ENCODE data around the gene ATG14. TPM values are rescaled to one million over a fixed set of nuclear protein-coding genes. Genes with fewer than 3 reads are reported as not detected.
"Not testable (repeated sequence)": the region's sequence is repeated elsewhere in the genome, so short reads cannot be mapped to it uniquely, and the experiment has no call there.

The ATG14 gene
- polyA plus RNA-seq, 4 donors: 19.4 to 23.0 (median 20.8) TPM

DNA sequence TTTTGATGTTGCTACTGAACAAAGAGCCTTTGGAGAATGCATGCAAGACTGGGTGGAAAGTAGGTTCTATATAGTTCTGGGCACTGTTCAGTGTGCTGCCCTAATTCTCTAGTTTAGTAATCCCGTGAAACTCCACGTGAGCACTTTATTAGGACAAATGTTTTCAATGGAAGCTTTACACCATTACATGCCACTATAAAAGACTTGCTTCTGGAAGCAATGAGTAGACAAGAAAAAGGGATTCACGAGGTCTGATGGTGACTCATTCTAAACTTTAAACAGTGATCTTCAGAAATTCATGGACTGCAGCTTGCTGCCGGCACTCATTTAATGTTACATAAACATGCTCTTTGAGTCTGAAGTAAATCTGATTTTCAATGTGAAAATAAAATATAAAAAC lies 22.3 kb downstream of the ATG14 start:
- no peak for DNase-seq (ENCODE audit: low read depth in 4 of 4, low spot score in 3 of 4)

DNA sequence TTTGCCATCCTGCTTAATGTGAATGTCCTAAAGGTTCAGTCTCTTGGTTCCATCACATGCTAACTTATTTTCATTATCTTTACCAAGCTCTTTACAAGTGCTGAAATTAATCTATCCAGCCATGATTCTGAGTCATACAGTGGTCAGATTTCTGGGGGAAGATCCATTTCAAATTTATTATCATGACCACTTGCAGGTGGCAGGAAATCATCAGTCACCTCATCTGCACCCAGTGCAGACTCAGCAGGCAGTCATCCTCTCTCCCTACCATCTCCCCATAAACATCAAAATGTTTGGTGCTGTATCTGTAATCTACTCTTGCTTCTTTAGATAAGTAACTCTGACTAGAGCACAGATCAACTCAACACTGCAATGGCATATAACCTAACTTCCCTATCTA lies 23.5 kb downstream of the ATG14 start:
- DNase-seq (ENCODE audit: low read depth in 4 of 4, low spot score in 3 of 4): no peak

DNA sequence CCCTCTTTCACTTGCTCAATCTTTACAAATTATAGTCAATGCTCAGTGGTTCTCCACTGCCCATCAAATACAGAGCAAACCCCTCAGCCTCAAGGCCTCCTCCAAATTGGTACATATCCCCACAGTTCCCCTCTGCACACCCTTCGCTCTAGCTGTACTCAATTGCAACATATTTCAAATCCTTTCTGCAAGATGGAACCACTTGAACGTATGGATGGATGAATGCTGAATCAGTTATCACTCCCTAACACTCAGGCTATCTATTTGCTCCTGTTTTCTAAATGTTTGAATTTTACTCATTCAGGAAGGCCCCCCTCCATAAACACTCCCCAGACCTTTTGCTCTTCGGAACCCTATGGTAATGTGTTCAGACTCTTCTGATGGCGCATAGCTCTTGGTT lies 24.5 kb downstream of the ATG14 start:
- DNase-seq (ENCODE audit: low read depth in 4 of 4, low spot score in 3 of 4): no peak

DNA sequence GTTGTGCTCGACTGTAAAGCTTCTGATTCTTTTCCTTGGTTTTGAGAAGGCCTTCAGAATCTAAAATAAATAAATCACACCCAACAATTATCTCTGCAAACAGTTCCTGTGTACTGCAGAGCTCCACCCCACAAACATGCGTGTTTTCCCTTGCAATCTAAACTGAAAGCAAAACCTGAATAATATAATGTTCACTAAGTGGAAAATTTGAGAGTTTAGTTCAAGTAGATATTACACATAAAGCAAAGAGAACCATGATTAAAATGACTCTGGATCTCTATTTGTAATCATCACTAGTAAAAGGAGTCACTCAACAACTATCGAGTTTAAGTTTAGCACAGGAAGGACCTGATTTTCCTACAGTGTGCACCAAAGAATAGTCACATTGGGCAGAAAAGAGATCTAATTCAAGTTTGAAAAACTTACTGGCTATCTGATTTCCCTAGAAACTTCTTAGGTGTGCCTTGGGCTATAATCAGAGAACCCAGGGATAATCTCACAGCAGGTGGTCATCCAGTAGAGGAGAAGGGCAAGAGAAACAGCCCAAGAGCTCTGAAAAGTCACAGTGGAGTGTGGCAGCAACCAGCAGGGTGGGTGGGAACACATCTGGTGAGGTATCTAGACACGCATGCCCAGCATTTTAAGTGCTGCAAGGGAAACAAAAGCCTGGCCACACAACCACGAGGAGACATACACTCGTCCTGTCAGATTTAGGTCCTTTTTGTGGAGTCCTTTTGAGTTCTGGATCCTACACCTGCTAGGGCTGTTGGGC lies 25.4 kb downstream of the ATG14 start:
- no peak for DNase-seq (ENCODE audit: low read depth in 4 of 4, low spot score in 3 of 4)

DNA sequence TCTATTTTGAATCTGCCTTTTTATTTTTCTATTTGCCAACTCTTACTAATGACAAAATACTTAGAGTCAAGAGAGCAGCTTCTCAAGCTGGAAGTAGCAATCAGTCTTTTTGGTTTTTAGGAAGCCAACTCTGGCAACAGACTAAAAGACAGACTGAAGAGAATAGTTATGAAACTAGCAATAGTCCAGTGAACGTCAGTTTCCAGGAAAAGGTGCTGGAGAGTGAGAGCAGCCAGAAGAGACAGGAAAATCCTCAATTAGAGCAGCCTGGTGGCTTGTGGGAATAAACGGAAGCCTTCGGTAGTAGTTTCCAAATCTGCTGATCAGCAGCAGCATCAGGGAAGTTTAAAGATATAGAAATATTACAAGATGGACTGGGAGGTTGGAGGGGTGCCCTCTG lies 27.1 kb downstream of the ATG14 start:
- no peak for DNase-seq (ENCODE audit: low read depth in 4 of 4, low spot score in 3 of 4)

DNA sequence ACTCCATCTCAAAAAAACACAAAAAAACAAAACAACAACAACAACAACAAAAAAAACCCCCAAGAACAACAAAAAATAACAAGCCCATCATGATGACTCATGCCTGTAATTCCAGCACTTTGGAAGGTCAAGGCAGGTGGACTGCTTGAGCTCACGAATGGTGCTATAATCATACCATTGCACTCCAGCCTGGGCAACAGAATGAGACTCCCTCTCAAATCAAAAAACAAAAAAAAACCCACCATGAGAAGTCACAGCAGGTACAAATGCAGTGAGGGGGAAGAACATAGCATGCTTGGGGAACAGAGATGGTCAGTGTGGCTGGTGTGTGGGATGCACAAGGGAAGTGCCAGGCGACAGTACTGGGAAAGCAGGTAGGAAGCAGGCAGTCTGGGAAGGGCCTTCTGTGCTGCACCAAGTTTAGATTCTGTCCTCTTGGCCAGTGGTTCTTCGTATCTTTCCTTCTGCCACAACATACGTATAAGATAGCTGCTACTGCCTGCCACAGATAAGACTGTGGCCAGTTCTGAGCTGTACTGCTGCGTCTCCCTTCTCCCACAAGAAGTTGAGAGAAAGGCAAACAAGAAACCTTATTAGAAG lies 28.0 kb downstream of the ATG14 start:
- DNase-seq (ENCODE audit: low read depth in 4 of 4, low spot score in 3 of 4): no peak

DNA sequence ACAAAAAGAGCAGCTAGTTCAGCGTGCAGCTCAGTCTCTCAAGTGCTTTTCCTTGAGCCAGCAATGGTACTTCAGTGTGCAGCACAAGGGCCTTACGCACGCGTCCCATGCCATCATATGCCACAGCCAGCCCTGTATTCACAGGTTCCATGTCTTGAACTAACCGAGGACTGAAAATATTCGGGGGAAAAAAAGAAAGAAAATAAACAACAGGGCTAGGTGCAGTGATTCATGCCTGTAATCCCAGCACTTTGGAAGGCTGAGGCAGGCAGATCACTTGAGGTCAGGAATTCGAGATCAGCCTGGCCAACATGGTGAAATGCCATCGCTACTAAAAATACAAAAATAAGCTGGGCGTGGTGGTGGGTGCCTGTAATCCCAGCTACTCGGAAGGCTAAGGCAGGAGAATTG lies 28.6 kb downstream of the ATG14 start:
- not testable (repeated sequence) for DNase-seq (ENCODE audit: low read depth in 4 of 4, low spot score in 3 of 4)

DNA sequence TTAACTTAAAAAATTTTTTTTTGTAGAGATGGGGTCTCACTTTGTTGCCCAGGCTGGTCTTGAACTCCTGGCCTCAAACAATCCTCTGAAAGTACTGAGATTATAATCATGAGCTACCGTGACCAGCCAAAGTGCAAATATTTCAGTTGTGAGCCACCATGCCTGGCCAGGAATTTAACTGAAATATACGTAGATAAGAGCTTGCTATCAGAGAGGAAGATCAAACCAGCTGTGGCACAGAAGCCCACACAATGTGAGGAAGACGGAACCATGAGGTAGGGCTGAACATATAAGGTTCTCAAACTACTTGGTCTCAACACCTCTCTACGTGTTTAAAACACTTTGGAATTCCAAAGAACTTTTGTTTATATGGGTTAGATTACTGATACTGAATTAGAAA lies 29.1 kb downstream of the ATG14 start:
- no peak for DNase-seq (ENCODE audit: low read depth in 4 of 4, low spot score in 3 of 4)

DNA sequence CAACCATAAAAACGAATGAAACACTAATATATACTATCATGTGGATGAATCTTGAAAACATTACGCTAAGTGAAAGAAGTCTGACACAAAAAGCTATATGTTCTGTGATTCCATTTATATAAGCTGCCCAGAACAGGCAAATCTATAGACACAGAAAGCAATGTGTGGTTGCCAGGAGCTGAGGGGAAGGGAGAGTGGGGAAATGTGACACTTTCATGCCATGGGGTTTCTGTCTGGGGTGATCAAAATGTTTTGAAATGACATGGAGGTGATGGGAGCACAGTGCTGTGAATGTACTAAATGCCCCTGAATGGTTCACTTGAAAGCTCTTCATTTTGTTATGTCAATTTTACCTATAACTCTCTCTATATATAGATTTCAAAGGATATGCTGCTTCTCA lies 30.1 kb downstream of the ATG14 start:
- DNase-seq (ENCODE audit: low read depth in 4 of 4, low spot score in 3 of 4): no peak

DNA sequence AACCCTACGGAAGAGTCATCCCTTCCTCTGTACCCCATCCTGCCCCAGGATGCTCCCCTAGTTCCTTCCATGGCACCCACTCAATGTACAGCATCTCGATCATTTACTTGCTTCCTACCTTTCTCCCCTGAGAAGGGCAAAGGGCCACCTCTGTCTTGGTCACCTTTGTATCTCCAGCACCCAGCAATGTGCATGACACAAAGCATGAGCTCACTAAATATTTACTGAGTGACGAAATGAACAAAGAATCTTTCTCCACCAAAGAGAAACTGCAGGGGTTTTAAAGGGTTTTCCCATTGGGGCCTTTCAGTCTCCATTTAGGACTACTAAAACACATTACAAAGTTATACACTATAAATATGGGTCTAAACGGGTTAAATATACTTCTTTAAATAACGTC lies 30.6 kb downstream of the ATG14 start:
- no peak for DNase-seq (ENCODE audit: low read depth in 4 of 4, low spot score in 3 of 4)

DNA sequence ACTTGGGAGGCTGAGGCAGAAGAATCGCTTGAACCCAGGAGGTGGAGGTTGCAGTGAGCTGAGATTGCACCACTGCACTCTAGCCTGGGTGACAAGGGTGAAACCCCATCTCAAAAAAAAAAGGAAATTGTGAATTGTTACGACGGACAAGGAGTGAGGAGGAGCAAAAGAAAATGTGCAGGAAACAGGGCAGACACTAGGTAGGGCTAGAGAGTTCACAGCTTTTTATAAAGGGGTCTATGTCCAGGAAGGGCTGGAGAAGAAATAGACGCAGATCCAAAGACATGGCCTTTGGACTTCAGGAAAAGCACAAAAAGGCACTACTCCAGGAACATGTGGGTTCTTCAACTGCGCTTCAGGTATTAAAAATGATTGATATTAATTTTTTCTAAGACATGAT lies 34.4 kb downstream of the ATG14 start:
- DNase-seq (ENCODE audit: low read depth in 4 of 4, low spot score in 3 of 4): no peak

DNA sequence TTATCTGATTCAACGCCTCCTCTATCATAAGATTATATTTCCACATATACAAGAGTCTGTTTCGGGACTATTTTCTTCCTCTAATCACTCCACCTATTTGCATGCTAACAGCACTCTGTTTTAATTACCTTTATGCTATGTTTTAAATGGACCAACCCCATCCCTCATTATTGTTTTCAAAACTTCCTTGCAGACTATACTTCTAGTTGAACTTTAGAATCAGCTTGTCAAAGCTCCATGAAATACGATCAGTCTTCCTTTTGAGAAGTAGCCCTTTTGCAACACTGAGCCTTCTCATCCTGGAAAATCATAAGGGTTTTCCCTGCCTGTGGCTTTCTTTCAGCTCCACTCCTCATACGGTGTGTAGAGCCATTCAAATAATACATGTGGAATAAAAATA lies 36.9 kb downstream of the ATG14 start:
- DNase-seq (ENCODE audit: low read depth in 4 of 4, low spot score in 3 of 4): no peak

DNA sequence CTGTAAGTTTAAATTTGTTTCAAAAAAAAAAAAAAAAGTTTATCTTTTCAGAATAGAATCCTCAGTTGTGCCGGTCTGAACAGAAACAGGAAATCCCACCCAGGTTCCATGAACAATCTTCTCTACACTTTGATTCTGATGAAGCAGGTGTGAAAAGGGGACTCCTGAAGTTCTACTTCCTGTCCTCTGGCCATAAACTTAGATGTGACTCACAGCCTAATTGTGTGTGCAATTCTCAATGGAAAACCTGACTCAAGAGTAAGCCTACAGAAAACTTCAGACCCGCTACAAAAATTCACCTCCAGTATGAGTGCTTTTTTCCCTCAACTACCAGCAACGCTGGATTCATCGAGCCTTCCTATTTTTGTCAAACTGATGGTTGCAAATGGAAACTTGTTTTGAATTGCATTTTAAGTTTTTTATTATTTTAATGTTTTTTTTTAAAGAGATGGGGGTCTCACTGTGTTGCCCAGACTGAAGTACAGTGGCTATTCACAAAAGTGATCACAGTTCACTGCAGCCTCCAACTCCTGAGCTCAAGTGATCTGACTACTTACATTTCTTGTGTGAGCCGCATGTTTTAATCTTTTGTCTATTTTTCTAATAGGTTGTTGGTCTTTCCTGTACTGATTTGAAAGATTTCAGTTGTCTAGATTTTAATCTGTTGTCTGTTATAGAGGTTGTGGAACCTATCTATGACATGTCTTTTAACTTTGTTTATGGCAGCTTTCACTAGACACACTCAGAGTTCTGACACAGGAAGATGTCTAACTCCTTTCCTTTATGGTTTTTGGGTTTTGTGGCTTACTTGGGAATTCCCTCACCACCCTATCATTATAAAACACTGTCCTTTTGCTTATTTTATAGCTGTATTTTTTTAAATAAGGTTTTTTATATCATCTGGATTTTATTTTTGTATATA lies 37.6 kb downstream of the ATG14 start:
- DNase-seq (ENCODE audit: low read depth in 4 of 4, low spot score in 3 of 4): no peak

DNA sequence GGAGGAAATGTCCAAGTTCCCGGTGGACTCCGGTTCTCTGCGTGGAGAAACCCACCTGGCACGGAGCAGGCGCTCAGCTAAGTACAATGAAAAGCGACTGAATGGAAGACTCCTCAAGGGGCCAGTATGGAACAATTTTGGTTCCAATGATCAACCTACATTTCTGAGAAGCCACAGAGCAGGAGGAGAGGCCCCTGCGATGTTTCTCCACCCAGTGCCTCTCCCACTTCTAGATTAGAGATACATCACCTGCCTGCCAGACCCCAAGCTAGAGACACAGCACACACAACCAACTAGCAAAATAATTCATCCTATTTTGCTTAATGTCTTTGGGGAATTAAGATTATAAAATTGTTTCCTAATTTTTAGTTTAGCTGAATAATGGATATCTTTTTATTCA lies 38.8 kb downstream of the ATG14 start:
- DNase-seq (ENCODE audit: low read depth in 4 of 4, low spot score in 3 of 4): no peak

DNA sequence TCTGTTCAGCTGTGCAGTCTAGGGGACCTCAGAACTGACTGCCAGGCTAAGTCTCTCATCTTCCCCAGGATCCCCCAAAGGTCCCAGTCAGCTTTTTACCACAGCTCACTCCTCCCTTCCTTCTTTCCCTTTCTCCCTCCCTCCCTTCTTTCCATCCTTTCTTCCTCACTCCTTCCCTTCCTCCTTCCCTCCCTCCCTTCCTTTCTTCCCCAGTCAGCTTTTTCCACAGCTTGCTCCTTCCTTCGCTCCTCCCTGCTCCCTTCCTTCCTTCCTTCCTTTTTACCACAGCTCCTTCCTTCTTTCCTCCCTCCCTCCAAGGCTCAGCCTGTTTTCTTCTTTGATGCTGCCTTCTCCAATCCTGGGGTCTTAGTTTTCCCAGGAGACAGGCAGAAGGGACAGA lies 39.2 kb downstream of the ATG14 start:
- DNase-seq (ENCODE audit: low read depth in 4 of 4, low spot score in 3 of 4): no peak

DNA sequence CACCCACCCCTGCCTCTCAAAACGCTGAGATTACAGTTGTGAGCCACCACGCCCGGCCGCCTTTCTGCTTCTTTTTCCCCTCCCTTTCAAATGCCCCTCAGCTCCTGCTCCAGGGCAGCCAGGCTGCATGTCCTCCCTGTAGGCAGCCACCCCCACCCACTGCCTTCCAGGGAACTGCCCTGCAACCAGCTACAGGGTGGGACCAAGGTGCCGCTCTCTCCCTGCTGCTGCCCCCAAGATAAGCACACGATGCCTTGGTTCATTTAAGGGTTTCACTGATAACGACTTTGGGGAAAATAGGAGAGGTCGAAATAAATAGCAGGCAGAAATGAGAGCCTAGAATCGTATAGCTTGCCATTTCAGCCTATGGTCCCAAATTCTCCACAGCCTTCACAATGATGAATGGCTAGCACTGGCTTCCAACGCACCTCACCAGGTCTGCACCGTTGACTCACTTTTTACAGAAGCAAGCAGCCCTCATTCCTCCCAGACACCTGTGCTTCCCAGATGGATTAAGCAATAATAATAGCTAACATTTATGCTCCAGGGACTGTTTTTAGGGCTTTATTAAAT lies 40.7 kb downstream of the ATG14 start:
- no peak for DNase-seq (ENCODE audit: low read depth in 4 of 4, low spot score in 3 of 4)

DNA sequence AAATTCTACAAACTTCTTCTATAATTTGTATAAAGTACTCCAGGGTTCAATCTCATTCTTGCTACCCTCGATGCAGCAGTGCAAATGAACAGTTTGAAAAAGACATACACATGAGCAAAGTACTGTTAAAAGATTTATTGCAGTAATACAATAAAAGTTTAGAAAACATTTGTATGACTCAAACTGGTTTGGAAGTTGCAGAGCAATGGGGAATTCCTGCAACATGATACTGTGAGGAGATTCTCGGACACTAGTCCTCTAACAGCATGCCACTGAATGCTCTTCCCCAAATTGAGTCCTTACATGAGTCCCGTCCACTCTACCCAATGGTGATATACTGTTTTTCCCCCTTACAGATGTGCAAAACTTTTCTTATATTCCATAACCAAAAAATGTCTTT lies 45.4 kb downstream of the ATG14 start:
- DNase-seq (ENCODE audit: low read depth in 4 of 4, low spot score in 3 of 4): no peak

DNA sequence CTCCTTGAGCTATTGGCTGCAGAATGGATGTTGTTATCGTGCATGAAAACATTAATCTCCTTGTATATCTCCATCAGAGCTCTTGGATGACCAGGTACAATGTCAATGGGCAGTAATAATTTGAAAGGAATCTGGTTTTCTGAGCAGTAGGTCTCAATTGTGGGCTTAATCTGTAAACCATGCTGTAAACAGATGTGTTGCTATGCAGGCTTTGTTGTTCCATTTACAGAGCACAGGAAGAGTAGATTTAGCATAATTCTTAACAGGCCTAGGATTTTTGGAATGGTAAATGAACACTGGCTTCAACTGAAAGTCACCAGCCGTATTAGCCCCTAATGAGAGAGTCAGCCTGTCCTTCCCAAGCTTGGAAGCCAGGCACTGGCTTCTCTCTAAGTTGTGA lies 50.4 kb downstream of the ATG14 start:
- no peak for DNase-seq (ENCODE audit: low read depth in 4 of 4, low spot score in 3 of 4)

DNA sequence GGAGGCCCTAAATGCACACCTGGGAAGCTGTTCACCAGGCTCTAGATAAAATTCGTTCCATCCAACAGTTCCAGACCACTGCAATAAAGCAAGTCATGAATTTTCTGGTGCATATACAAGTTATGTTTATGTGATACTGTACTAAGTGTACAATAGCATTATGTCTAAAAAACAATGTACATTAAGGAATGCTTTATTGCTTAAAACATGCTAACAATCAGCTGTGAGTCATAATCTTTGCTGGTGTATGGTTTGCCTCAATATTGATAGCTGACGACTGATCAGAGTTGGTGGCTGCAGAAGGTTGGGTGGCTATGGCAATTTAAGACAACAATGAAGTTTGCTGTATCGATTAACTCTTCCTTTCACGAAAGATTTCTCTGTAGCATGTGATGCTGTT lies 52.3 kb downstream of the ATG14 start:
- DNase-seq (ENCODE audit: low read depth in 4 of 4, low spot score in 3 of 4): no peak

DNA sequence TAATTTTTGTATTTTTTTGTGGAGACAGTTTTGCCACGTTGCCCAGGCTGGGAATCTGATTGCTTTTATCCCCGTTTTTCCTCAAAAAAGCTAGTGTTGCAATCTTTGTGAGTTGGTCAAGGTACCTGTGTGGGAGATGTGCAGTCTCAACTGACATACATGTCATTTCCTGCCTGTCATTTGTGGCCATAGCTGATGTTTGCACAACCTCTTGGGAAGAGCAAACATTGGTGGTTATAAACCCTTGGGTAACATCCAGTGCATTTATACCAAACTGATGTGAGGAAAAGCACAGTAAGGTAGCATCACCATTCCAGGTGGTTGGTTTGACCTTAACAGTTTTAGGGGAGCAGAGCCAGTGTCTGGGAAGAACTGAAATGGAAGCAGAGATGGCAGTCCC lies 54.7 kb downstream of the ATG14 start:
- DNase-seq (ENCODE audit: low read depth in 4 of 4, low spot score in 3 of 4): no peak

DNA sequence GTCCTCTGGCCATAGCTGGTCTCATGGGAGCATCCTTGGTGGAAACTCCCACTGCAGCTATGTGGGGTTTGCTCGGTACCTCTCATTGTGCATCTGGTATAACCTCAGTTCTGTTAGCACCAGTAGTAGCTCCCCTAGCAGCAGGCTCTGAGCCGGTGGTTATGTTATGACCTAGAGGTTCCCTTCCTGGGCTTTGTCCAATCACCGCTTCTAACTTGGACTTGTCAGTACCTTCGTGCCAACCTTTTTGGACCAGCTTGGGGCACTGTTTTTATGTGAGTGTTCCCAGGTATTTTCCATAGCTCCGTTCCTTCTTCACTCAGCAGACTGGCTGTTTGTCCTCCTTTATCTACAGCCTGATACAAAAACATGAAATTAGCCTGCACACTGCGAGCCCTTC lies 55.7 kb downstream of the ATG14 start:
- DNase-seq (ENCODE audit: low read depth in 4 of 4, low spot score in 3 of 4): no peak
